ENCODE data around the gene TBX5.

TBX5 gene

GRCh38 chr12:114420944-114421335 is 15.0 kb upstream of the TBX5 start:
- TF ChIP-seq CTCF (IDR thresholded peaks at IDR 0.05) = no peak
- Mint-ChIP-seq H3K27me3 (ENCODE audit: low read depth, poor library complexity) (peaks cover 99% of the 10 kb centered on the region), H3K9me3 (no peaks in the 10 kb centered on the region), H3K4me1 (no peaks in the 10 kb centered on the region), H3K4me3 (no peak overlapping the region), H3K27ac (no peak overlapping the region), H3K36me3 (ENCODE audit: low read depth) (no peaks in the 10 kb centered on the region)
- no peak for DNase-seq

DNA sequence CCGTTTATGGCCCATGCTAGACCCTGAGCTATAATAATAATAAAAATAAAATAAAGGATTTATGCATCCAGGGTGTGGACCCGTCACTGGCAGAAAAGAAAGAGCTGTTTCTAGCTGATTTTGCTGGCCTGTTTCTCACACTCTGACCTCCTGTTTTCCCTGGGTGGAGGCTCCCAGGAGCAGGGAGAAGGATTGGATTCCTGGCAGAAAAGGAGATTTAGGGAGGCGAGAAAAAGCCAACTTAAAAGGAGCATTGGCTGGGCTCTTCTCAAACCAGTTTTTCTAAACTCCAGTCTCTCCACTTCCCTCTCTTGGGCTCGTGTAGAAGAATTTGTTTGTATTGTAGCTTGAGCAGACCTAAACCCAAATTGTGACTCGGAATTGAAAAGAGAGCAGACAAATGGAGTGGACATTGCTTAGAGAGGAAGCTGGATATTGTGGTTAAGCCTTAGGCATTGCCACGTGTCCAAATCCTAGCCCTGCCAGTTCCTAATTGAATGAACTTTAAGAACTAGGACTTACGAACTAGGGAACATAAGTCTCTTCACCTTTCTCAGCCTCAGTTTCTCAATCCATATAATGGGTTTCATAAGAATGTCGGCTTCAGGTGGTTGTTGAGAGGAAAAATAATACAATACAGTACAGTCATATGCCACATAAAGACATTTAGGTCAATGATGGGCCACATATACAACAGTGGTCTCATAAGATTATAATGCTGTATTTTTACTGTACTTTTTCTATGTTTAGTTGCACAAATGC is 14.4 kb upstream of the TBX5 start:
- no peaks in the 10 kb centered on the region for H3K4me1 Mint-ChIP-seq
- H3K36me3 Mint-ChIP-seq (ENCODE audit: low read depth) = no peaks in the 10 kb centered on the region
- no peaks in the 10 kb centered on the region for H3K9me3 Mint-ChIP-seq
- no peak for TF ChIP-seq CTCF (IDR thresholded peaks at IDR 0.05)
- no peak overlapping the region for H3K27ac Mint-ChIP-seq
- no peak for DNase-seq
- H3K27me3 Mint-ChIP-seq (ENCODE audit: low read depth, poor library complexity) = peaks cover 99% of the 10 kb centered on the region
- H3K4me3 Mint-ChIP-seq = no peak overlapping the region

- DNase-seq = no peak
- no peaks in the 10 kb centered on the region for H3K4me1 Mint-ChIP-seq
- TF ChIP-seq CTCF (IDR thresholded peaks at IDR 0.05) = no peak
- H3K36me3 Mint-ChIP-seq (ENCODE audit: low read depth) = no peaks in the 10 kb centered on the region
- H3K27me3 Mint-ChIP-seq (ENCODE audit: low read depth, poor library complexity) = peaks cover 99% of the 10 kb centered on the region
- H3K4me3 Mint-ChIP-seq = no peak overlapping the region
- H3K27ac Mint-ChIP-seq = no peak overlapping the region
- no peaks in the 10 kb centered on the region for H3K9me3 Mint-ChIP-seq
These were observed 10.1 kb upstream of the TBX5 start for GRCh38 chr12:114416028-114416427.

- no peaks in the 10 kb centered on the region for H3K4me1 Mint-ChIP-seq
- H3K36me3 Mint-ChIP-seq (ENCODE audit: low read depth) = no peaks in the 10 kb centered on the region
- no peak overlapping the region for H3K27ac Mint-ChIP-seq
- no peak for DNase-seq
- no peak overlapping the region for H3K4me3 Mint-ChIP-seq
- H3K27me3 Mint-ChIP-seq (ENCODE audit: low read depth, poor library complexity) = peaks cover 100% of the 10 kb centered on the region
- TF ChIP-seq CTCF (IDR thresholded peaks at IDR 0.05) = no peak
- no peaks in the 10 kb centered on the region for H3K9me3 Mint-ChIP-seq
These were observed 9.6 kb upstream of the TBX5 start for GRCh38 chr12:114415525-114415868.

DNA sequence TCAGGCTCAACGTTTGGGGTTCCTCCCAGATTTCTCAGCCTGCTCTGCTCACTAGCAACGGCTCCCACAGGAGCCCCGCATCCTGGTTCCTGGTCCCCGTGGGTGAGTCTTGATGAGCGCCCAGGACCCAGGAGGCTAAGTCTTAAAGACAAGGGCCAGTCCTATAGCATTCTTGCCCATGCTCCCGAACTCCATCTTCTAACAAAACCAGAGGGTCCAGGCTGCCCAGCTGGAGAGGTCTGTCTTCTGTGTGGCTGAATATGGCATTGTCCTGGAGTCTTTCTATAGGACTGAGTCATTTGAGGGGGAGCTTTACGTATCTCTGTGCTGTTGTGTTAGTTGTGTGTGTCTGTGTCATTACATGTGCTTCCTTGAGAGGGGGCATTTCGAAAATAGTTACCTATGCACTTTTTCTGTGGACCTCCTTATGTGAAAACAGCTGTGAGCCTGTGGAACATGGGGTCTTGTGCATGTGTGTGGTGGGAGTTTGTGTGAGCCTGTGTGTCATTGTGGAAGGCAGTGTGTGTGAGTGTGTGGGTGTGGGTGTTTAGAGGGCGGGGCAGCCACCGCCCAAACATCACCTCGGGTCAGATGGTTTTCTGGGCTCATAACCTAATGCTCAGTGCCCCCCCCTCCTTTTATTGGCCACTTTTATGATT is 9.1 kb upstream of the TBX5 start:
- Mint-ChIP-seq H3K27me3 (ENCODE audit: low read depth, poor library complexity) (peaks cover 100% of the 10 kb centered on the region), H3K4me3 (no peak overlapping the region), H3K4me1 (no peaks in the 10 kb centered on the region)

More for the DNA sequence above, 9.1 kb upstream of the TBX5 start:
- no peak overlapping the region for H3K27ac Mint-ChIP-seq
- no peak for TF ChIP-seq CTCF (IDR thresholded peaks at IDR 0.05)
- no peaks in the 10 kb centered on the region for H3K36me3 Mint-ChIP-seq (ENCODE audit: low read depth)
- DNase-seq = no peak
- H3K9me3 Mint-ChIP-seq = no peaks in the 10 kb centered on the region
